Peyer's patch (tissue), 4 donors: ENCODE results near the gene PSMG2.

Experiments used
- CTCF ChIP-seq, 6 experiments: fragments of 450-650 bp in 4 of 6; fragments of 200-600 bp in 2 of 6; sonication (generic) in 1 of 6; IDR thresholded peaks; one replicate each; pipeline ENCODE4 v1.5.1; 2017 to 2019; ENCODE audit warnings: antibody characterized with exemption in 6 of 6, mild to moderate bottlenecking in 3 of 6, moderate library complexity in 1 of 6
- POLR2A ChIP-seq, 2 donors: fragments of 450-650 bp; IDR thresholded peaks; one replicate each; pipeline ENCODE4 v1.5.1; 2017; ENCODE audit warnings: antibody characterized with exemption in 2 of 2, mild to moderate bottlenecking in 2 of 2, moderate library complexity in 2 of 2

DNA sequence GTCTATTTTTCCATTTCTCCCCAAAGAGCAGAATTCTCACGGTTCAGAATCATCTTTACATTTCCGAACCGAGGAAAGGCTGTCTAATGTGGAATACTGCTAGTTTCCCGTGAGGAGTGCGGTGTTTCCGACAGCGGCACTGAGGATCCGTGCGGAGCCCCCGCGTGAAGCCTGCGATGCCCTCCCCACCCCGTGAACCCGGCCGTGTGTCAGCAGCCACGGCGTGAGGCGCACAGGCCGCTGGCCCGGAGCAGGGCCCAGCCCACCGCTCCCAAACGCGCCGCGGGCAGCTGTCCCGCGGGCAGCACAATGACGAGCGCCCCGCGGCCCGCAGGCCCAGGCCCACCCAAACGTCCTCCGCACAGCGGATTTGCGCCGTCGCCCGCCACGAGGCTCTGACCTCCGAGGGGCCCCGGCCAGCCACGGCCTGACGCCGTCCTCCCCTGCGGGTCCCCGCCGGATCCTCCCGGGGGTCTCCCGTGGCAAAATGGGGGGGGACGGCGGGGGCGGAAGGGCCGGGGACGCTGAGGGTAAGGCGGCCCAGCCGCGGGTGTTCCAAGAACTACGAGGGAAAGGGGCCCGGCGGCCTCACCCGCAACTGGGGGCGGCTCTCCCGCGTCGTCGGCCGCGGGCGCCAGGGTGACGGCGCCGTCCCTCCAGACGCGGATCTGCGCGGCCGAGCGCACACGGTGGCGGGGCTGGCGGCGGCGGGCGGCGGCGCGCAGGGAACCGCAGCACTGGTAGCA is 45.7 kb upstream of the PSMG2 start:
- TF ChIP-seq CTCF (IDR thresholded peaks at IDR 0.05) (no peak), POLR2A (IDR thresholded peaks at IDR 0.05) (no peak)
